Endothelial cell of umbilical vein (primary cell): Measurements from ENCODE around the gene TSBP1. TPM values are rescaled to one million over a fixed set of nuclear protein-coding genes. Genes with fewer than 3 reads are reported as not detected.

Experiments used
- BruUV-seq: library from RNA; stranded (reverse); fragments of 400-500 nt; replicated peaks from 2 replicates; lab custom pipeline; 2021; lab: Mats Ljungman, UMichigan
- CTCF ChIA-PET: fragments of 300-600, 350-600 bp; sonication (Branson Sonifier 250); formaldehyde crosslinking; loops from one replicate; lab custom pipeline; 2021; ENCODE audit warnings: antibody characterized with exemption, inconsistent platforms; lab: Charles Lee
- POLR2A ChIA-PET: fragments of 300-600, 350-600 bp; sonication (Branson Sonifier 250); formaldehyde crosslinking; loops from one replicate; lab custom pipeline; 2021; ENCODE audit warnings: antibody characterized with exemption, inconsistent platforms; lab: Charles Lee
- DNase-seq: peaks from one replicate; pipeline ENCODE4 v3.0.0-alpha.2; 2011; ENCODE audit warnings: low read depth, low spot score
- FAIRE-seq: peaks from 2 replicates; lab custom pipeline; 2011; peaks lifted over from hg19 to GRCh38; lab: Jason Lieb, UNC
- H2AFZ ChIP-seq: 2 replicates; pipeline ENCODE4 v1.6.0; 2012; ENCODE audit warnings: low read depth, low read length, control low read depth, inconsistent platforms
- H3K27ac ChIP-seq: 2 replicates; pipeline ENCODE4 v1.5.1; 2011; ENCODE audit warnings: low read depth, mild to moderate bottlenecking, control low read depth, low read length, moderate library complexity; ENCODE audit not compliant: insufficient read depth
- H3K27me3 ChIP-seq, 2 experiments: 2 replicates each; pipeline versions ENCODE4 v1.6.0 to v1.6.1; 2011; ENCODE audit warnings: low read length in 2 of 2, mixed read lengths in 1 of 2; ENCODE audit not compliant: control insufficient read depth in 2 of 2, insufficient read depth in 2 of 2
- H3K36me3 ChIP-seq, 2 experiments: 2 replicates in 1 of 2; 3 replicates in 1 of 2; pipeline ENCODE4 v1.5.1; 2011; ENCODE audit warnings: low read length in 2 of 2, mild to moderate bottlenecking in 1 of 2, moderate library complexity in 1 of 2; ENCODE audit not compliant: control insufficient read depth in 2 of 2, insufficient read depth in 2 of 2; ENCODE audit errors: extremely low read depth in 1 of 2
- H3K4me1 ChIP-seq: 3 replicates; pipeline ENCODE4 v1.5.1; 2011; ENCODE audit warnings: mild to moderate bottlenecking, low read length; ENCODE audit not compliant: control insufficient read depth, insufficient read depth; ENCODE audit errors: extremely low read depth
- H3K4me2 ChIP-seq: 2 replicates; pipeline ENCODE4 v1.6.1; 2011; ENCODE audit warnings: low read length, control low read depth, mixed read lengths; ENCODE audit not compliant: insufficient read depth
- H3K4me3 ChIP-seq, 3 experiments: fragments of 200-600 bp in 1 of 3; sonication (generic), shearing (Covaris generic) in 1 of 3; replicated peaks in 1 of 3; 2 replicates each; pipeline ENCODE4 v1.5.1; 2011 to 2016; ENCODE audit warnings: control low read depth in 3 of 3, low read length in 3 of 3, mild to moderate bottlenecking in 2 of 3, inconsistent platforms in 1 of 3, low read depth in 1 of 3, moderate library complexity in 1 of 3; ENCODE audit not compliant: insufficient read depth in 1 of 3
- H3K79me2 ChIP-seq: 2 replicates; pipeline ENCODE4 v1.6.0; 2012; ENCODE audit warnings: low read length, inconsistent platforms; ENCODE audit not compliant: control insufficient read depth, insufficient read depth
- H3K9ac ChIP-seq: replicated peaks from 2 replicates; pipeline ENCODE3; 2011; ENCODE audit warnings: low read length, control low read depth; ENCODE audit not compliant: insufficient read depth; ENCODE audit errors: extremely low read depth
- H3K9me1 ChIP-seq: replicated peaks from 3 replicates; pipeline ENCODE4 v1.6.0; 2011; ENCODE audit warnings: mild to moderate bottlenecking, low read length; ENCODE audit not compliant: control insufficient read depth, insufficient read depth; ENCODE audit errors: extremely low read depth
- H3K9me3 ChIP-seq: replicated peaks from 2 replicates; pipeline ENCODE4 v1.5.1; 2012; ENCODE audit warnings: low read length, inconsistent platforms; ENCODE audit not compliant: control insufficient read depth, insufficient read depth
- H4K20me1 ChIP-seq: replicated peaks from 2 replicates; pipeline ENCODE3; 2011; ENCODE audit warnings: mild to moderate bottlenecking, low read length; ENCODE audit not compliant: control insufficient read depth, insufficient read depth; ENCODE audit errors: extremely low read depth
- GATA2 ChIP-seq: IDR thresholded peaks from 2 replicates; pipeline ENCODE4 v1.7.0; 2011; ENCODE audit warnings: low read depth, mild to moderate bottlenecking, moderate library complexity, mixed read lengths, low read length; ENCODE audit not compliant: insufficient read length, insufficient read depth
- JUN ChIP-seq: IDR thresholded peaks from 2 replicates; pipeline ENCODE4 v1.6.1; 2011; ENCODE audit warnings: borderline replicate concordance, low read depth; ENCODE audit not compliant: insufficient read length, insufficient read depth
- POLR2AphosphoS5 ChIP-seq: IDR thresholded peaks from 2 replicates; pipeline ENCODE4 v1.6.1; 2012; ENCODE audit warnings: low read depth, mild to moderate bottlenecking, control low read depth, low read length, moderate library complexity; ENCODE audit not compliant: insufficient read depth
- dilution Hi-C: fragments of 300-500 bp; cut with MboI; formaldehyde crosslinking; loops from one replicate; pipeline ENCODE4 v1.15.0; 2019; ENCODE audit warnings: low sequenced_read_pairs; ENCODE audit not compliant: extremely low pct_ligation_motif_present
- intact Hi-C: fragments of 100-400 bp; cut with micrococcal nuclease; formaldehyde crosslinking; loops from one replicate; pipeline ENCODE4 v1.10.0; 2022
- polyA plus RNA-seq, 4 experiments: library from polyadenylated mRNA; depleted of rRNA in 3 of 4; stranded (reverse) in 3 of 4; unstranded in 1 of 4; fragments of >200 nt; gene quantifications; 2 replicates each; pipeline versions ENCODE4 v1.2.1 to v1.2.3, GENCODE V29; 2011 to 2012; ENCODE audit warnings: missing spikeins in 1 of 4
- total RNA-seq: library from RNA; stranded (reverse); gene quantifications from 2 replicates; pipeline ENCODE4 v1.2.3, GENCODE V29; 2021
- TF ChIP-seq, protein P1 (sequence below), 2 donors: IDR thresholded peaks; 1 replicate in 1 of 2; 2 replicates in 1 of 2; pipeline ENCODE4 v1.5.1; 2011; ENCODE audit warnings: low read length in 2 of 2, mild to moderate bottlenecking in 2 of 2, moderate library complexity in 2 of 2, control low read depth in 1 of 2, inconsistent platforms in 1 of 2, low read depth in 1 of 2; ENCODE audit not compliant: insufficient read depth in 1 of 2; ENCODE audit errors: extremely low read depth in 1 of 2
- TF ChIP-seq, protein P2 (sequence below): IDR thresholded peaks from 2 replicates; pipeline ENCODE4 v1.6.1; 2011; ENCODE audit not compliant: insufficient read depth, insufficient read length

TSBP1 gene
- total and polyA plus RNA-seq, 2 donors (not counting 3 experiments of a cell fraction or from before 2014, with no cell fraction given) = not detected

DNA sequence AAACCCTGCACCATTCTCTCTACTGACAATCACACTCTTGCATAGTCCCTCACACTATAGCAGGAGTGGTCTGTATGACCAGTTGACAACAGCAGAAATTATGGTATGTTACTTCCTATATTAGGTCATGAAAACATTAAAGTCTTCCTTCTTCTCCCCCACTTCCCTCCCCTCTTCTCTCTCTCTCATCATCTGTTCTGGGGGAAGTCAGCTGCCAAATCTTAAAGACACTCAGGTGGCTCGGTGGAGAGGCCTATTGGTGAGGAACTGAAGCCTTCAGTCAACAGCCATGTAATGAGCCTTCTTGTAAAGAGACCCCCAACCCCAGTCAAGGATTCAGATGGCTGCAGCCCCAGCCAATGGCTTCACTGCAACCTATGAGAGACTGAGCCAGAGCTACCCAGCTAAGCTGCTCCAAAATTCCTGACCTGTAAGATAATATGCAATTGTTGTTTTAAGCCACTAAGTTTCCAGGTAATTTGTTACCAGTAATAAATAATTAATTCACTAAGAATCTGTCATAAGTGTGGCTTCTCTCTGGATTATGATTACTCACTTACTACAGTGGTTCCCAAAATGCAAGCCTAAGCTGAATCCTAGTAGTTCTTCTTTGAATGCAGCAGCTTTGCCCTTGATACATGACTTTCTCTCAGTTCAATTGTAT, 11.2 kb upstream of the TSBP1 start:
- intact Hi-C loops = no loop called here
- no peak overlapping the region for H2AFZ ChIP-seq
- H4K20me1 ChIP-seq = no peaks in the 10 kb centered on the region
- peaks cover 0 to 6% of the 10 kb centered on the region in 2 experiments for H3K27me3 ChIP-seq
- dilution Hi-C loops = no loop called here
- CTCF ChIA-PET = no interaction called here
- H3K4me2 ChIP-seq = no peak overlapping the region
- no peaks in the 10 kb centered on the region for H3K36me3 ChIP-seq
- no peak for DNase-seq
- FAIRE-seq = no peak
- H3K4me1 ChIP-seq = no peaks in the 10 kb centered on the region
- no peak overlapping the region for H3K4me3 ChIP-seq
- H3K9ac ChIP-seq = no peak overlapping the region
- no peaks in the 10 kb centered on the region for H3K9me1 ChIP-seq
- POLR2A ChIA-PET = no interaction called here
- H3K79me2 ChIP-seq = no peaks in the 10 kb centered on the region
- no peaks in the 10 kb centered on the region for H3K9me3 ChIP-seq
- H3K27ac ChIP-seq = no peak overlapping the region
- TF ChIP-seq GATA2 = no peak
- TF ChIP-seq JUN = no peak
- TF ChIP-seq POLR2AphosphoS5 = no peak
- TF ChIP-seq, protein P1, sequence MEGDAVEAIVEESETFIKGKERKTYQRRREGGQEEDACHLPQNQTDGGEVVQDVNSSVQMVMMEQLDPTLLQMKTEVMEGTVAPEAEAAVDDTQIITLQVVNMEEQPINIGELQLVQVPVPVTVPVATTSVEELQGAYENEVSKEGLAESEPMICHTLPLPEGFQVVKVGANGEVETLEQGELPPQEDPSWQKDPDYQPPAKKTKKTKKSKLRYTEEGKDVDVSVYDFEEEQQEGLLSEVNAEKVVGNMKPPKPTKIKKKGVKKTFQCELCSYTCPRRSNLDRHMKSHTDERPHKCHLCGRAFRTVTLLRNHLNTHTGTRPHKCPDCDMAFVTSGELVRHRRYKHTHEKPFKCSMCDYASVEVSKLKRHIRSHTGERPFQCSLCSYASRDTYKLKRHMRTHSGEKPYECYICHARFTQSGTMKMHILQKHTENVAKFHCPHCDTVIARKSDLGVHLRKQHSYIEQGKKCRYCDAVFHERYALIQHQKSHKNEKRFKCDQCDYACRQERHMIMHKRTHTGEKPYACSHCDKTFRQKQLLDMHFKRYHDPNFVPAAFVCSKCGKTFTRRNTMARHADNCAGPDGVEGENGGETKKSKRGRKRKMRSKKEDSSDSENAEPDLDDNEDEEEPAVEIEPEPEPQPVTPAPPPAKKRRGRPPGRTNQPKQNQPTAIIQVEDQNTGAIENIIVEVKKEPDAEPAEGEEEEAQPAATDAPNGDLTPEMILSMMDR (IDR thresholded peaks at IDR 0.05; ENCODE audit: extremely low read depth in 1 of 2, insufficient read depth in 1 of 2, low read depth in 1 of 2, low read length in 2 of 2) = no peak
- TF ChIP-seq, protein P2, sequence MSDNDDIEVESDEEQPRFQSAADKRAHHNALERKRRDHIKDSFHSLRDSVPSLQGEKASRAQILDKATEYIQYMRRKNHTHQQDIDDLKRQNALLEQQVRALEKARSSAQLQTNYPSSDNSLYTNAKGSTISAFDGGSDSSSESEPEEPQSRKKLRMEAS = no peak
- no TSS peak for BruUV-seq
